HG03460 (cell line): ENCODE measurements around the gene NFYC.

Experiments
- ATAC-seq: cut with Tn5 transposase; IDR thresholded peaks from one replicate; pipeline ENCODE4 v1.9.1; 2021; ENCODE audit not compliant: unreplicated experiment

Gene NFYC

GRCh38 chr1:40734882-40735628, 43.6 kb downstream of the NFYC start:
- ATAC-seq, result no peak

- no peak for ATAC-seq
Observed at GRCh38 chr1:40736085-40736531, 44.6 kb downstream of the NFYC start.

GRCh38 chr1:40738831-40739230, 47.3 kb downstream of the NFYC start:
- ATAC-seq, result no peak

- ATAC-seq, result no peak
Observed at GRCh38 chr1:40739455-40740008, 48.0 kb downstream of the NFYC start.

- no peak for ATAC-seq
Observed at GRCh38 chr1:40740039-40740996, 48.8 kb downstream of the NFYC start.

- ATAC-seq, result no peak
Observed at GRCh38 chr1:40740997-40741736, 49.7 kb downstream of the NFYC start.

- no peak for ATAC-seq
Observed at GRCh38 chr1:40742363-40743061, 51.0 kb downstream of the NFYC start.

- ATAC-seq, result no peak
Observed at GRCh38 chr1:40743452-40743851, 51.9 kb downstream of the NFYC start.

GRCh38 chr1:40743860-40744259, 52.4 kb downstream of the NFYC start:
- no peak for ATAC-seq

GRCh38 chr1:40745176-40745575, 53.7 kb downstream of the NFYC start:
- ATAC-seq, result no peak

GRCh38 chr1:40746344-40747090, 55.0 kb downstream of the NFYC start:
- no peak for ATAC-seq

GRCh38 chr1:40748841-40749718, 57.6 kb downstream of the NFYC start:
- no peak for ATAC-seq

GRCh38 chr1:40749817-40750216, 58.3 kb downstream of the NFYC start:
- no peak for ATAC-seq

GRCh38 chr1:40750451-40750908, 59.0 kb downstream of the NFYC start:
- ATAC-seq, result no peak

GRCh38 chr1:40751802-40752201, 60.3 kb downstream of the NFYC start:
- no peak for ATAC-seq

- no peak for ATAC-seq
Observed at GRCh38 chr1:40753142-40753882, 61.8 kb downstream of the NFYC start.

- ATAC-seq, result no peak
Observed at GRCh38 chr1:40754201-40754600, 62.7 kb downstream of the NFYC start.

GRCh38 chr1:40755067-40755466, 63.6 kb downstream of the NFYC start:
- ATAC-seq, result no peak
